Activated CD8-positive, alpha-beta T cell treated with anti-CD3 and anti-CD28 coated beads, Interleukin-2, amount 10 ng/mL, durations not matched to agents 7 days and 5 days (primary cell): Measurements from ENCODE around the gene LMOD1. TPM values are rescaled to one million over a fixed set of nuclear protein-coding genes. Genes with fewer than 3 reads are reported as not detected.
"Not testable (repeated sequence)": the region's sequence is repeated elsewhere in the genome, so short reads cannot be mapped to it uniquely, and the experiment has no call there.

Experiments used
- ATAC-seq: fragments of 150-1000 bp; cut with Tn5 transposase; one replicate; pipeline ENCODE4 v1.10.0; 2021; ENCODE audit warnings: moderate library complexity
- CTCF ChIA-PET: fragments of 350-600 bp; sonication (Branson Sonifier 250); formaldehyde crosslinking; loops from one replicate; lab custom pipeline; 2021; ENCODE audit warnings: antibody characterized with exemption; lab: Charles Lee
- POLR2A ChIA-PET: fragments of 350-600 bp; sonication (Branson Sonifier 250); formaldehyde crosslinking; loops from one replicate; lab custom pipeline; 2021; ENCODE audit warnings: antibody characterized with exemption; lab: Charles Lee
- DNase-seq: peaks from one replicate; pipeline ENCODE4 v3.0.0-alpha.2; 2020
- H3K27ac Mint-ChIP-seq: one replicate; pipeline ENCODE4 v1.8.0; 2021; ENCODE audit warnings: mild to moderate bottlenecking, mixed read lengths
- H3K27me3 Mint-ChIP-seq: one replicate; pipeline ENCODE4 v1.8.0; 2021; ENCODE audit warnings: low read depth, mixed read lengths
- H3K36me3 Mint-ChIP-seq: one replicate; pipeline ENCODE4 v1.8.0; 2021; ENCODE audit warnings: low read depth, mixed read lengths
- H3K4me1 Mint-ChIP-seq: one replicate; pipeline ENCODE4 v1.8.0; 2021; ENCODE audit warnings: low read depth, mixed read lengths
- H3K4me3 Mint-ChIP-seq: one replicate; pipeline ENCODE4 v1.8.0; 2021; ENCODE audit warnings: mild to moderate bottlenecking, mixed read lengths
- H3K9me3 Mint-ChIP-seq: one replicate; pipeline ENCODE4 v1.8.0; 2022; ENCODE audit warnings: mixed read lengths; ENCODE audit not compliant: insufficient read depth
- total RNA-seq, 2 experiments: library from RNA; stranded (reverse); gene quantifications; one replicate each; pipeline ENCODE4 v1.2.3, GENCODE V29; 2021

The LMOD1 gene
- total RNA-seq, 2 experiments from 2014 or later = not detected

- Mint-ChIP-seq H3K4me1 (peaks cover 5% of the 10 kb centered on the region), H3K9me3 (no peaks in the 10 kb centered on the region)
Observed at GRCh38 chr1:201968202-201968925, 22.0 kb upstream of the LMOD1 start.

DNA sequence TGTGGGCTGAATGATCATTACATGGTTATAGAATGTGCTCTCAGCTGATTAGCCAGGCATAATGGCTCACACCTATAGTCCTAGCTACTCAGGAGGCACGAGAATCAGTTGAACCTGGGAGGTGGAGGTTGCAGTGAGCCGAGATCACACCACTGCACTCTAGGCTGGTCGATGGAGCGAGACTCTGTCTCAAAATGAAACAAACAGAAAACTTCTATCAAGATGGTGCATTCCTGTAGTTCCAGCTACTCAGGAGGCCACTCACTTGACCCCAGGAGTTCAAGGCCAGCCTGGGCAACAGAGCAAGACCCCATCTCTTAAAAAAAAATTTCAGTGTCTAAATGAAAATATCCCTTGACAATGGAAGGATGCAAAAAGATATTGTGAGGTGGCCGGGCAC, 19.8 kb upstream of the LMOD1 start:
- Mint-ChIP-seq H3K36me3 (peaks cover 67% of the 10 kb centered on the region), H3K9me3 (no peaks in the 10 kb centered on the region), H3K4me1 (no peaks in the 10 kb centered on the region), H3K27me3 (no peaks in the 10 kb centered on the region), H3K4me3 (no peak overlapping the region), H3K27ac (no peak overlapping the region)
- ATAC-seq (no peak), DNase-seq (no peak)
- ChIA-PET POLR2A (no interaction called here), CTCF (interaction anchor here (0.6 to 9.2 kb wide), 2 partner anchors 70 to 421 kb away, joined by 4 to 67 read pairs; no protein-coding TSS in a partner anchor)

More at GRCh38 chr1:201968202-201968925, 22.0 kb upstream of the LMOD1 start:
- ATAC-seq (no peak), DNase-seq (no peak)
- no peaks in the 10 kb centered on the region for H3K27me3 Mint-ChIP-seq
- no peak overlapping the region for H3K27ac Mint-ChIP-seq
- ChIA-PET CTCF (interaction anchor here (0.6 to 9.2 kb wide), 8 partner anchors 11 to 526 kb away, joined by 3 to 67 read pairs (median 4); partner anchors contain the start of genes RNPEP and TIMM17A), POLR2A (no interaction called here)
- peaks cover 53% of the 10 kb centered on the region for H3K36me3 Mint-ChIP-seq
- no peak overlapping the region for H3K4me3 Mint-ChIP-seq

GRCh38 chr1:201964261-201964660, 17.9 kb upstream of the LMOD1 start:
- DNase-seq = no peak
- H3K36me3 Mint-ChIP-seq = peaks cover 59% of the 10 kb centered on the region
- ATAC-seq = no peak
- CTCF ChIA-PET = interaction anchor here (0.7 to 9.2 kb wide), 4 partner anchors 9 to 68 kb away, joined by 3 to 67 read pairs (median 10); no protein-coding TSS in a partner anchor
- no peaks in the 10 kb centered on the region for H3K4me1 Mint-ChIP-seq
- H3K4me3 Mint-ChIP-seq = no peak overlapping the region
- POLR2A ChIA-PET = interaction anchor here (0.8 kb wide), 1 partner anchor 9 kb away, joined by 3 read pairs; the partner anchor contains the start of gene TIMM17A
- H3K9me3 Mint-ChIP-seq = no peaks in the 10 kb centered on the region
- no peaks in the 10 kb centered on the region for H3K27me3 Mint-ChIP-seq
- H3K27ac Mint-ChIP-seq = no peak overlapping the region

- ATAC-seq, H3K27me3 Mint-ChIP-seq, H3K27ac Mint-ChIP-seq, H3K4me1 Mint-ChIP-seq, H3K4me3 Mint-ChIP-seq, DNase-seq, H3K9me3 Mint-ChIP-seq: not testable (repeated sequence)
- H3K36me3 Mint-ChIP-seq = peaks cover 61% of the 10 kb centered on the region
- POLR2A ChIA-PET = interaction anchor here (0.6 kb wide), 1 partner anchor 130 kb away, joined by 3 read pairs; no protein-coding TSS in a partner anchor
- CTCF ChIA-PET = interaction anchor here (0.8 to 9.2 kb wide), 3 partner anchors 11 to 67 kb away, joined by 3 to 67 read pairs (median 16); no protein-coding TSS in a partner anchor
Observed at GRCh38 chr1:201962382-201962781, 16.0 kb upstream of the LMOD1 start.

- Mint-ChIP-seq H3K36me3 (peaks cover 36% of the 10 kb centered on the region), H3K4me3 (no peak overlapping the region), H3K4me1 (peaks cover 26% of the 10 kb centered on the region), H3K27ac (no peak overlapping the region), H3K9me3 (no peaks in the 10 kb centered on the region), H3K27me3 (no peaks in the 10 kb centered on the region)
- ChIA-PET CTCF (interaction anchor here (1.1 to 1.8 kb wide), 2 partner anchors 10 to 62 kb away, joined by 3 to 12 read pairs; no protein-coding TSS in a partner anchor), POLR2A (interaction anchor here (1.2 kb wide), 1 partner anchor 9 kb away, joined by 3 read pairs; no protein-coding TSS in a partner anchor)
- ATAC-seq (no peak), DNase-seq (no peak)
Observed at GRCh38 chr1:201958348-201958747, 12.0 kb upstream of the LMOD1 start.

- DNase-seq (no peak), ATAC-seq (peak; percentile 71)
- H3K36me3 Mint-ChIP-seq = peaks cover 23% of the 10 kb centered on the region
- ChIA-PET POLR2A (interaction anchor here (1.0 kb wide), 1 partner anchor 9 kb away, joined by 3 read pairs; no protein-coding TSS in a partner anchor), CTCF (interaction anchor here (1.8 to 5.3 kb wide), 4 partner anchors 10 to 78 kb away, joined by 4 to 36 read pairs (median 6); no protein-coding TSS in a partner anchor)
- H3K9me3 Mint-ChIP-seq = no peaks in the 10 kb centered on the region
- H3K4me3 Mint-ChIP-seq = peak overlapping the region; percentile 91
- peaks cover 26% of the 10 kb centered on the region for H3K4me1 Mint-ChIP-seq
- no peaks in the 10 kb centered on the region for H3K27me3 Mint-ChIP-seq
- H3K27ac Mint-ChIP-seq = peak overlapping the region; percentile 95
Observed at GRCh38 chr1:201955729-201956143, 9.4 kb upstream of the LMOD1 start.

- H3K36me3 Mint-ChIP-seq = peaks cover 20% of the 10 kb centered on the region
- peak; percentile 97 for DNase-seq
- H3K9me3 Mint-ChIP-seq = no peaks in the 10 kb centered on the region
- peaks cover 26% of the 10 kb centered on the region for H3K4me1 Mint-ChIP-seq
- H3K27me3 Mint-ChIP-seq = peaks cover 3% of the 10 kb centered on the region
- POLR2A ChIA-PET = interaction anchor here (0.7 to 1.0 kb wide), 2 partner anchors 9 to 69 kb away, joined by 3 read pairs; no protein-coding TSS in a partner anchor
- H3K4me3 Mint-ChIP-seq = peak within 1 kb of the TSS; percentile 91
- peak; percentile 100 for ATAC-seq
- H3K27ac Mint-ChIP-seq = peak within 1 kb of the TSS; percentile 95
- CTCF ChIA-PET = interaction anchor here (1.0 to 5.3 kb wide), 7 partner anchors 10 to 125 kb away, joined by 3 to 36 read pairs (median 5); no protein-coding TSS in a partner anchor
Observed at GRCh38 chr1:201955009-201955728, 8.8 kb upstream of the LMOD1 start, which contains the start of gene TIMM17A. Gene TIMM17A, plus strand, starts transcription at chr1:201955503. Its CDS starts 24 bp downstream, at chr1:201955527.

DNA sequence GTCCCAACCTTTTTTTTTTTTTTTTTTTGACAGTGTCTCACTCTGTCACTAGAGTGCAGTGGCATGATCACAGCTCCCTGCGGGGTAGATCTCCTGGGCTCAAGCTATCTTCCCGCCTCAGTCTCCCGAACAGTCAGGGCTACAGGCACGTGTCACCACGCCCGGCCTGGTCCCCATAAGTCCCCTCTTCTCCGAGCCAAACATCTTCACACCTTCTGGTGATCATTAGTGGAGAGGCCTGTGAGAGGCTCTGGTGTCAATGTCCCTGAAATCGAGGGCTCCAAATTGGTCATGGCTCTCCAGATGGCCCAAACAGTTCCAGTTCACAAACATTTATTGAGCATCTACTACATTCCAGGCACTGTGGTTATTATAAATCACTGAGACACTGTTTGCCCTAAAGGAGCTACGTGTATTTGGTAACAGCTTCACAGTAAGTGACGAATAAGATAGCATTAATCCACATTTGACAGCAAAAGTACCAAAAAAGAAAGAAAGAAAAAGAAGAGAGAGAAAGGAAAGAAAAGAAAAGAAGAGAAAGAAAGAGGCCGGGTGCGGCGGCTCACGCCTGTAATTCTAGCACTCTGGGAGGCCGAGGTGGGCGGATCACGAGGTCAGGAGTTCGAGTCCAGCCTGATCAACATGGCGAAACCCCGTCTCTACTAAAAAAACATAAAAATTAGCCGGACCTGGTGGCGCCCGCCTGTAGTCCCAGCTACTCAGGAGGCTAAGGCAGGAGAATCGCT, 8.1 kb upstream of the LMOD1 start:
- peaks cover 17% of the 10 kb centered on the region for H3K36me3 Mint-ChIP-seq
- H3K9me3 Mint-ChIP-seq = no peaks in the 10 kb centered on the region
- H3K4me3 Mint-ChIP-seq = peak overlapping the region; percentile 91
- H3K4me1 Mint-ChIP-seq = peaks cover 26% of the 10 kb centered on the region
- no peak for DNase-seq
- CTCF ChIA-PET = interaction anchor here (1.0 to 5.3 kb wide), 7 partner anchors 9 to 125 kb away, joined by 3 to 36 read pairs (median 5); no protein-coding TSS in a partner anchor
- peaks cover 3% of the 10 kb centered on the region for H3K27me3 Mint-ChIP-seq
- ATAC-seq = peak; percentile 17
- POLR2A ChIA-PET = interaction anchor here (1.0 kb wide), 1 partner anchor 67 kb away, joined by 3 read pairs; no protein-coding TSS in a partner anchor
- H3K27ac Mint-ChIP-seq = peak overlapping the region; percentile 95

DNA sequence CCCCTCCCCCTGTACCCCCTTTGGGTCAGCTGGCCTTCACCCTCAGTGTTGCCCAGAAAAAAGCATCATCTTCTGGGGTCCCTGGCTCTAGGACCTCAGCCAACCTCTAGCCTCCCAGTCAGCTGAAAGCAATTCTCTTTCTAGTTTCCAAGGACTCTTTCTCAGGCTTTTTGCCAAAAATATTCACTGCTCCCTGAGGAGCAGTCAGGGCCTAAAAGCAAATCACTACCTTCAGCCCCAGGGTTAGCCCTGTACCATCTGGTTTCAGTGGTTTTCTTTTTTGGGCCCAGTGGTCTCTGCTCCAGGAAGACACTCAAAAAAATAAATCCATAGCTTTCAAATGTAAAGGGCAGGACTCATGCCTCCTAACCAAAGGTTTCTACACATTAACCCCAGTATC, 3.1 kb upstream of the LMOD1 start:
- Mint-ChIP-seq H3K27ac (no peak overlapping the region), H3K9me3 (no peaks in the 10 kb centered on the region), H3K4me3 (no peak overlapping the region), H3K4me1 (peaks cover 11% of the 10 kb centered on the region), H3K36me3 (no peaks in the 10 kb centered on the region), H3K27me3 (peaks cover 45% of the 10 kb centered on the region)
- ChIA-PET POLR2A (no interaction called here), CTCF (interaction anchor here (2.7 kb wide), 1 partner anchor 54 kb away, joined by 14 read pairs; no protein-coding TSS in a partner anchor)
- DNase-seq (no peak), ATAC-seq (no peak)

GRCh38 chr1:201947697-201948008, 1.3 kb upstream of the LMOD1 start:
- no peak overlapping the region for H3K27ac Mint-ChIP-seq
- H3K4me3 Mint-ChIP-seq = no peak overlapping the region
- ChIA-PET CTCF (interaction anchor here (1.2 kb wide), 1 partner anchor 52 kb away, joined by 3 read pairs; no protein-coding TSS in a partner anchor), POLR2A (no interaction called here)
- no peak for DNase-seq
- H3K4me1 Mint-ChIP-seq = peaks cover 7% of the 10 kb centered on the region
- no peaks in the 10 kb centered on the region for H3K9me3 Mint-ChIP-seq
- ATAC-seq = no peak
- H3K36me3 Mint-ChIP-seq = no peaks in the 10 kb centered on the region
- peaks cover 57% of the 10 kb centered on the region for H3K27me3 Mint-ChIP-seq
